GM23248 (cell line): ENCODE results near the gene ASTN1.

Experiments
- EZH2 ChIP-seq: fragments of 200-600 bp; sonication (generic); IDR thresholded peaks from 2 replicates; pipeline ENCODE4 v1.6.1; 2018; ENCODE audit warnings: antibody characterized with exemption, mild to moderate bottlenecking; ENCODE audit not compliant: insufficient read depth, poor library complexity, severe bottlenecking
- EZH2phosphoT487 ChIP-seq: fragments of 200-600 bp; sonication (generic); IDR thresholded peaks from 2 replicates; pipeline ENCODE4 v1.6.1; 2018; ENCODE audit warnings: antibody characterized with exemption, moderate library complexity, mild to moderate bottlenecking, low read depth; ENCODE audit not compliant: insufficient read depth

DNA sequence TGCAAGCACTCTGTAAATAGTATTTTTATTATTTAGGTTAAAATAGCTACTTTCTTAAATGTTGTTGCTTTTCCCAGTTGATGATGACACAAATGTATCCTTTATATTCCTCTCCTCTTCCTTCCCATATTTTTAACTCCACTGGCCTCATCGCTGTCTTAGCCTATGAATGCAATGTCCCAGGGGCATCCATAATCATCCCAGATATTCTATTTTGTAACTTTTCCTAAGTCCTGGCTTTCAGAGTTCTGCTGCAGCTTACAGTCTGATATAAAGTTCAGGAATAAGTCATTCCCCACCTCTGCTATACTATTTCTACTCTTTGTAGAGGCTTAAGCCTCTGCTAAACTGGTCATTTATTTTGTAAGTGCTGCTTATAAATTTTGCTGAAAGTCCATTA lies 58.3 kb downstream of the ASTN1 start:
- TF ChIP-seq EZH2, result no peak
- TF ChIP-seq EZH2phosphoT487, result no peak
